ENCODE results near the gene AKAP13.

The AKAP13 gene

GRCh38 chr15:85388566-85389305 is 8.3 kb downstream of the AKAP13 start:
- TF ChIP-seq CTCF (IDR thresholded peaks at IDR 0.05; ENCODE audit: insufficient read depth, missing control alignments): no peak
- FAIRE-seq (no peak), DNase-seq (ENCODE audit: insufficient read length, low spot score) (no peak)

GRCh38 chr15:85389306-85389650 is 8.9 kb downstream of the AKAP13 start:
- DNase-seq (ENCODE audit: insufficient read length, low spot score): no peak
- TF ChIP-seq CTCF (IDR thresholded peaks at IDR 0.05; ENCODE audit: insufficient read depth, missing control alignments): no peak
- FAIRE-seq: no peak

- FAIRE-seq: no peak
- no peak for TF ChIP-seq CTCF (IDR thresholded peaks at IDR 0.05; ENCODE audit: insufficient read depth, missing control alignments)
- no peak for DNase-seq (ENCODE audit: insufficient read length, low spot score)
These were observed 9.4 kb downstream of the AKAP13 start for GRCh38 chr15:85389772-85390171.

GRCh38 chr15:85393210-85393609 is 12.8 kb downstream of the AKAP13 start:
- TF ChIP-seq CTCF (IDR thresholded peaks at IDR 0.05; ENCODE audit: insufficient read depth, missing control alignments): no peak
- DNase-seq (ENCODE audit: insufficient read length, low spot score) (no peak), FAIRE-seq (no peak)

- DNase-seq (ENCODE audit: insufficient read length, low spot score) (no peak), FAIRE-seq (peak; percentile 11)
- TF ChIP-seq CTCF (IDR thresholded peaks at IDR 0.05; ENCODE audit: insufficient read depth, missing control alignments): no peak
These were observed 14.3 kb downstream of the AKAP13 start for GRCh38 chr15:85394554-85395333.

GRCh38 chr15:85396554-85396953 is 16.2 kb downstream of the AKAP13 start:
- FAIRE-seq: no peak
- no peak for TF ChIP-seq CTCF (IDR thresholded peaks at IDR 0.05; ENCODE audit: insufficient read depth, missing control alignments)
- DNase-seq (ENCODE audit: insufficient read length, low spot score): no peak

GRCh38 chr15:85397151-85397550 is 16.7 kb downstream of the AKAP13 start:
- no peak for FAIRE-seq
- DNase-seq (ENCODE audit: insufficient read length, low spot score): no peak
- TF ChIP-seq CTCF (IDR thresholded peaks at IDR 0.05; ENCODE audit: insufficient read depth, missing control alignments): no peak

Measured in D721Med (cell line).